ENCODE data around the gene RNF215.
A peak's percentile ranks its signal among the peaks of the same experiment; 100 is the strongest.
"Not testable (repeated sequence)": the region's sequence is repeated elsewhere in the genome, so short reads cannot be mapped to it uniquely, and the experiment has no call there.

The RNF215 gene

GRCh38 chr22:30421695-30422480, 34.7 kb upstream of the RNF215 start:
- no peak for DNase-seq (ENCODE audit: low spot score)

- DNase-seq (ENCODE audit: low spot score): peak; percentile 82
Observed at GRCh38 chr22:30420347-30421125, 33.3 kb upstream of the RNF215 start.

- no peak for DNase-seq (ENCODE audit: low spot score)
Observed at GRCh38 chr22:30416837-30417236, 29.6 kb upstream of the RNF215 start.

GRCh38 chr22:30416403-30416802, 29.2 kb upstream of the RNF215 start:
- no peak for DNase-seq (ENCODE audit: low spot score)

GRCh38 chr22:30414525-30415047, 27.4 kb upstream of the RNF215 start:
- DNase-seq (ENCODE audit: low spot score): no peak

- DNase-seq (ENCODE audit: low spot score): no peak
Observed at GRCh38 chr22:30413745-30414524, 26.7 kb upstream of the RNF215 start.

- no peak for DNase-seq (ENCODE audit: low spot score)
Observed at GRCh38 chr22:30413001-30413400, 25.8 kb upstream of the RNF215 start.

GRCh38 chr22:30411780-30412179, 24.6 kb upstream of the RNF215 start:
- no peak for DNase-seq (ENCODE audit: low spot score)

- DNase-seq (ENCODE audit: low spot score): peak; percentile 27
Observed at GRCh38 chr22:30408388-30409102, 21.3 kb upstream of the RNF215 start.

GRCh38 chr22:30406400-30406799, 19.2 kb upstream of the RNF215 start:
- no peak for DNase-seq (ENCODE audit: low spot score)

- DNase-seq (ENCODE audit: low spot score): no peak
Observed at GRCh38 chr22:30405731-30406130, 18.5 kb upstream of the RNF215 start.

GRCh38 chr22:30404307-30404706, 17.1 kb upstream of the RNF215 start:
- DNase-seq (ENCODE audit: low spot score): no peak

GRCh38 chr22:30402766-30403104, 15.5 kb upstream of the RNF215 start:
- DNase-seq (ENCODE audit: low spot score): not testable (repeated sequence)

GRCh38 chr22:30402028-30402765, 15.0 kb upstream of the RNF215 start:
- peak; percentile 44 for DNase-seq (ENCODE audit: low spot score)

GRCh38 chr22:30401024-30401423, 13.8 kb upstream of the RNF215 start:
- DNase-seq (ENCODE audit: low spot score): not testable (repeated sequence)

GRCh38 chr22:30400159-30400558, 12.9 kb upstream of the RNF215 start:
- no peak for DNase-seq (ENCODE audit: low spot score)

GRCh38 chr22:30399718-30400117, 12.5 kb upstream of the RNF215 start:
- DNase-seq (ENCODE audit: low spot score): no peak

GRCh38 chr22:30398685-30399680, 11.8 kb upstream of the RNF215 start:
- no peak for DNase-seq (ENCODE audit: low spot score)
